PC-9 (cell line): ENCODE results near the gene TUBB. TPM values are rescaled to one million over a fixed set of nuclear protein-coding genes. Genes with fewer than 3 reads are reported as not detected.

Experiments
- BruUV-seq: library from RNA; stranded (reverse); fragments of 400-500 nt; replicated peaks from 2 replicates; lab custom pipeline; 2021; lab: Mats Ljungman, UMichigan
- CTCF ChIA-PET: fragments of 300-600 bp; sonication (Branson Sonifier 250); formaldehyde crosslinking; loops from one replicate; lab custom pipeline; 2022; ENCODE audit warnings: antibody characterized with exemption; lab: Charles Lee
- POLR2A ChIA-PET: fragments of 300-600 bp; sonication (Branson Sonifier 250); formaldehyde crosslinking; loops from one replicate; lab custom pipeline; 2022; ENCODE audit warnings: antibody characterized with exemption; ENCODE audit not compliant: unreplicated experiment; lab: Charles Lee
- DNase-seq, 2 experiments: peaks; one replicate each; pipeline versions ENCODE4 v3.0.0 to v3.0.0-alpha.2; 2015 to 2022; ENCODE audit warnings: mixed read lengths in 1 of 2
- H2AFZ ChIP-seq: fragments of 200-600 bp; sonication (generic); 2 replicates; pipeline ENCODE4 v1.8.1; 2017; ENCODE audit warnings: antibody characterized with exemption
- H3F3A ChIP-seq: fragments of 200-600 bp; sonication (generic); 2 replicates; pipeline ENCODE4 v1.8.1; 2017; ENCODE audit warnings: antibody characterized with exemption, mild to moderate bottlenecking, low read depth; ENCODE audit not compliant: insufficient read depth
- H3K27ac ChIP-seq: fragments of 200-600 bp; sonication (generic); 2 replicates; pipeline ENCODE4 v1.6.1; 2016; ENCODE audit warnings: mixed run types
- H3K27me3 ChIP-seq: fragments of 200-600 bp; sonication (generic); 2 replicates; pipeline ENCODE4 v1.6.1; 2016; ENCODE audit warnings: low read depth, mixed run types; ENCODE audit not compliant: insufficient read depth
- H3K36me3 ChIP-seq: fragments of 200-600 bp; sonication (generic); 2 replicates; pipeline ENCODE4 v1.6.1; 2016; ENCODE audit warnings: low read depth, mixed run types
- H3K4me1 ChIP-seq: fragments of 200-600 bp; sonication (generic); replicated peaks from 2 replicates; pipeline ENCODE4 v1.6.1; 2016; ENCODE audit warnings: mixed run types; ENCODE audit not compliant: insufficient read depth
- H3K4me2 ChIP-seq: fragments of 200-600 bp; sonication (generic); 2 replicates; pipeline ENCODE4 v1.6.1; 2017; ENCODE audit warnings: mixed run types
- H3K4me3 ChIP-seq: fragments of 200-600 bp; sonication (generic); 2 replicates; pipeline ENCODE4 v1.6.1; 2016; ENCODE audit warnings: mixed run types
- H3K79me2 ChIP-seq: fragments of 200-600 bp; sonication (generic); 2 replicates; pipeline ENCODE4 v1.6.1; 2017; ENCODE audit warnings: low read depth, mixed run types
- H3K9me2 ChIP-seq: fragments of 200-600 bp; sonication (generic); 2 replicates; pipeline ENCODE4 v1.8.1; 2017; ENCODE audit warnings: mild to moderate bottlenecking; ENCODE audit not compliant: insufficient read depth
- H3K9me3 ChIP-seq: fragments of 200-600 bp; sonication (generic); 2 replicates; pipeline ENCODE4 v1.8.1; 2016; ENCODE audit warnings: low read depth; ENCODE audit not compliant: insufficient read depth
- H4K20me1 ChIP-seq: fragments of 200-600 bp; sonication (generic); 2 replicates; pipeline ENCODE4 v1.8.1; 2017; ENCODE audit not compliant: insufficient read depth
- CTCF ChIP-seq: fragments of 200-600 bp; sonication (generic); conservative IDR thresholded peaks from 2 replicates; pipeline ENCODE4 v1.6.1; 2017; ENCODE audit warnings: mixed run types, antibody characterized with exemption, mild to moderate bottlenecking, moderate library complexity
- EZH2 ChIP-seq: fragments of 200-600 bp; sonication (generic); IDR thresholded peaks from 2 replicates; pipeline ENCODE4 v1.8.0; 2017; ENCODE audit warnings: antibody characterized with exemption, low read depth
- intact Hi-C: fragments of 100-400 bp; cut with micrococcal nuclease; formaldehyde crosslinking; loops from one replicate; pipeline ENCODE4 v1.10.0; 2022; ENCODE audit not compliant: unreplicated experiment
- total RNA-seq: library from RNA; stranded (reverse); gene quantifications from 2 replicates; pipeline ENCODE4 v1.2.3, GENCODE V29; 2021

The TUBB gene
- total RNA-seq, 1 experiment from 2014 or later: 901 TPM

GRCh38 chr6:30700340-30700739, 19.8 kb upstream of the TUBB start:
- H4K20me1 ChIP-seq: no peaks in the 10 kb centered on the region
- peaks cover 20% of the 10 kb centered on the region; the same call in 1 of the 2 replicates for H3F3A ChIP-seq
- no peaks in the 10 kb centered on the region for H3K79me2 ChIP-seq
- ChIA-PET CTCF (interaction anchor here (0.6 kb wide), 1 partner anchor 112 kb away, joined by 3 read pairs; no protein-coding TSS in a partner anchor), POLR2A (no interaction called here)
- no peak overlapping the region for H3K27ac ChIP-seq
- TF ChIP-seq EZH2 (no peak), CTCF (no peak)
- DNase-seq: no peak
- intact Hi-C loops: no loop called here
- no peaks in the 10 kb centered on the region for H3K36me3 ChIP-seq
- BruUV-seq: no TSS peak
- no peak overlapping the region for H3K4me2 ChIP-seq
- no peaks in the 10 kb centered on the region for H3K9me2 ChIP-seq
- peaks cover 6% of the 10 kb centered on the region; the same call in 1 of the 2 replicates for H3K4me1 ChIP-seq
- H2AFZ ChIP-seq: no peak overlapping the region
- no peaks in the 10 kb centered on the region for H3K27me3 ChIP-seq
- H3K4me3 ChIP-seq: no peak overlapping the region
- no peaks in the 10 kb centered on the region for H3K9me3 ChIP-seq

- intact Hi-C loops: no loop called here
- no peak overlapping the region for H3K4me2 ChIP-seq
- peaks cover 11% of the 10 kb centered on the region; the same call in 1 of the 2 replicates for H3F3A ChIP-seq
- no TSS peak for BruUV-seq
- CTCF ChIA-PET: interaction anchor here (0.6 kb wide), 1 partner anchor 167 kb away, joined by 3 read pairs; no protein-coding TSS in a partner anchor
- POLR2A ChIA-PET: interaction anchor here (0.6 kb wide), 1 partner anchor 12 kb away, joined by 4 read pairs; the partner anchor contains the start of gene NRM
- H3K79me2 ChIP-seq: no peaks in the 10 kb centered on the region
- H2AFZ ChIP-seq: no peak overlapping the region
- no peak overlapping the region for H3K4me3 ChIP-seq
- TF ChIP-seq CTCF (no peak), EZH2 (no peak)
- no peaks in the 10 kb centered on the region for H4K20me1 ChIP-seq
- no peak for DNase-seq
- no peaks in the 10 kb centered on the region for H3K9me3 ChIP-seq
- peaks cover 12% of the 10 kb centered on the region for H3K4me1 ChIP-seq
- no peaks in the 10 kb centered on the region for H3K27me3 ChIP-seq
- no peaks in the 10 kb centered on the region for H3K36me3 ChIP-seq
- H3K27ac ChIP-seq: no peak overlapping the region
- no peaks in the 10 kb centered on the region for H3K9me2 ChIP-seq
These were observed 17.1 kb upstream of the TUBB start for GRCh38 chr6:30703011-30703410.

GRCh38 chr6:30703821-30704220, 16.3 kb upstream of the TUBB start:
- H2AFZ ChIP-seq: no peak overlapping the region
- peaks cover 12% of the 10 kb centered on the region for H3K4me1 ChIP-seq
- CTCF ChIA-PET: no interaction called here
- no TSS peak for BruUV-seq
- H3F3A ChIP-seq: peaks cover 14% of the 10 kb centered on the region; the same call in 1 of the 2 replicates
- no peaks in the 10 kb centered on the region for H3K79me2 ChIP-seq
- no peak for DNase-seq
- H3K4me3 ChIP-seq: no peak overlapping the region
- H3K4me2 ChIP-seq: no peak overlapping the region
- TF ChIP-seq EZH2 (no peak), CTCF (no peak)
- H3K9me2 ChIP-seq: no peaks in the 10 kb centered on the region
- intact Hi-C loops: no loop called here
- H3K27me3 ChIP-seq: no peaks in the 10 kb centered on the region
- H3K36me3 ChIP-seq: no peaks in the 10 kb centered on the region
- no peak overlapping the region for H3K27ac ChIP-seq
- H4K20me1 ChIP-seq: no peaks in the 10 kb centered on the region
- POLR2A ChIA-PET: no interaction called here
- H3K9me3 ChIP-seq: no peaks in the 10 kb centered on the region
